Nephron (organoid): ENCODE results near the gene SLC25A4.
A peak's percentile ranks its signal among the peaks of the same experiment; 100 is the strongest.

Source experiments
- H3K27ac Mint-ChIP-seq, 3 experiments: 2 replicates each; pipeline ENCODE4 v1.8.0; 2020; ENCODE audit warnings: mixed read lengths in 3 of 3, mild to moderate bottlenecking in 2 of 3, moderate library complexity in 1 of 3
- H3K27me3 Mint-ChIP-seq: 2 replicates; pipeline ENCODE4 v1.8.0; 2021; ENCODE audit warnings: low read depth, mild to moderate bottlenecking, moderate library complexity, mixed read lengths
- H3K36me3 Mint-ChIP-seq: 2 replicates; pipeline ENCODE4 v1.8.0; 2020; ENCODE audit warnings: low read depth, mixed read lengths
- H3K4me1 Mint-ChIP-seq: 2 replicates; pipeline ENCODE4 v1.8.0; 2020; ENCODE audit warnings: mixed read lengths
- H3K4me3 Mint-ChIP-seq, 3 experiments: 2 replicates each; pipeline ENCODE4 v1.8.0; 2020; ENCODE audit warnings: mild to moderate bottlenecking in 3 of 3, mixed read lengths in 3 of 3, moderate library complexity in 2 of 3
- H3K9me3 Mint-ChIP-seq: 2 replicates; pipeline ENCODE4 v1.8.0; 2020; ENCODE audit warnings: mixed read lengths
- CTCF ChIP-seq, 3 experiments: fragments of 200-600 bp; sonication (generic); IDR thresholded peaks; one replicate each; pipeline ENCODE4 v1.5.0; 2021; ENCODE audit warnings: antibody characterized with exemption in 3 of 3; ENCODE audit not compliant: unreplicated experiment in 3 of 3

SLC25A4 gene

GRCh38 chr4:185108185-185108584 is 34.9 kb upstream of the SLC25A4 start:
- Mint-ChIP-seq H3K36me3 (no peaks in the 10 kb centered on the region), H3K27ac (peak overlapping the region; percentile 66 to 93 (median 81)), H3K4me3 (no peak overlapping the region), H3K9me3 (no peaks in the 10 kb centered on the region), H3K4me1 (peaks cover 27% of the 10 kb centered on the region), H3K27me3 (peaks cover 1% of the 10 kb centered on the region)
- no peak for TF ChIP-seq CTCF (IDR thresholded peaks at IDR 0.05; ENCODE audit: unreplicated experiment in 3 of 3)

- no peak overlapping the region for H3K4me3 Mint-ChIP-seq
- H3K27me3 Mint-ChIP-seq = no peaks in the 10 kb centered on the region
- peaks cover 32% of the 10 kb centered on the region for H3K4me1 Mint-ChIP-seq
- peak overlapping the region; percentile 66 to 93 (median 81) for H3K27ac Mint-ChIP-seq
- no peaks in the 10 kb centered on the region for H3K9me3 Mint-ChIP-seq
- TF ChIP-seq CTCF (IDR thresholded peaks at IDR 0.05; ENCODE audit: unreplicated experiment in 3 of 3) = no peak
- H3K36me3 Mint-ChIP-seq = no peaks in the 10 kb centered on the region
These were observed 34.4 kb upstream of the SLC25A4 start for GRCh38 chr4:185108669-185109068.

- Mint-ChIP-seq H3K4me3 (no peak overlapping the region), H3K27me3 (no peaks in the 10 kb centered on the region), H3K9me3 (no peaks in the 10 kb centered on the region), H3K27ac (peak overlapping the region in 1 of 3 experiments; percentile 93), H3K4me1 (peaks cover 36% of the 10 kb centered on the region), H3K36me3 (no peaks in the 10 kb centered on the region)
- TF ChIP-seq CTCF (IDR thresholded peaks at IDR 0.05; ENCODE audit: unreplicated experiment in 3 of 3) = no peak
These were observed 33.3 kb upstream of the SLC25A4 start for GRCh38 chr4:185109736-185110135.

GRCh38 chr4:185110375-185110823 is 32.7 kb upstream of the SLC25A4 start:
- no peaks in the 10 kb centered on the region for H3K9me3 Mint-ChIP-seq
- no peaks in the 10 kb centered on the region for H3K27me3 Mint-ChIP-seq
- H3K4me1 Mint-ChIP-seq = peaks cover 36% of the 10 kb centered on the region
- H3K4me3 Mint-ChIP-seq = no peak overlapping the region
- TF ChIP-seq CTCF (IDR thresholded peaks at IDR 0.05; ENCODE audit: unreplicated experiment in 3 of 3) = no peak
- no peak overlapping the region for H3K27ac Mint-ChIP-seq
- H3K36me3 Mint-ChIP-seq = no peaks in the 10 kb centered on the region

- H3K4me1 Mint-ChIP-seq = peaks cover 37% of the 10 kb centered on the region
- no peaks in the 10 kb centered on the region for H3K36me3 Mint-ChIP-seq
- no peaks in the 10 kb centered on the region for H3K9me3 Mint-ChIP-seq
- no peak overlapping the region for H3K4me3 Mint-ChIP-seq
- no peaks in the 10 kb centered on the region for H3K27me3 Mint-ChIP-seq
- peak overlapping the region; percentile 28 to 70 (median 39) for H3K27ac Mint-ChIP-seq
- no peak for TF ChIP-seq CTCF (IDR thresholded peaks at IDR 0.05; ENCODE audit: unreplicated experiment in 3 of 3)
These were observed 31.0 kb upstream of the SLC25A4 start for GRCh38 chr4:185112104-185112503.

GRCh38 chr4:185113340-185113739 is 29.7 kb upstream of the SLC25A4 start:
- H3K4me1 Mint-ChIP-seq = peaks cover 37% of the 10 kb centered on the region
- H3K9me3 Mint-ChIP-seq = no peaks in the 10 kb centered on the region
- no peaks in the 10 kb centered on the region for H3K27me3 Mint-ChIP-seq
- H3K27ac Mint-ChIP-seq = peak overlapping the region; percentile 8 to 80 (median 19)
- H3K4me3 Mint-ChIP-seq = no peak overlapping the region
- H3K36me3 Mint-ChIP-seq = no peaks in the 10 kb centered on the region
- no peak for TF ChIP-seq CTCF (IDR thresholded peaks at IDR 0.05; ENCODE audit: unreplicated experiment in 3 of 3)
